Measurements from ENCODE around the gene MLLT6.

MLLT6 gene

GRCh38 chr17:38711792-38712571 lies 6.9 kb downstream of the MLLT6 start:
- Histone ChIP-seq H4K20me1 (ENCODE audit: insufficient read depth, low read length) (peaks cover 19% of the 10 kb centered on the region), H3K9ac (ENCODE audit: low read length) (no peak overlapping the region), H3K4me3 (ENCODE audit: low read length) (no peak overlapping the region), H3K79me2 (ENCODE audit: low read length) (peaks cover 34% of the 10 kb centered on the region), H3K36me3 (replicated peaks; ENCODE audit: low read depth, low read length) (peaks cover 81% of the 10 kb centered on the region), H3K4me2 (ENCODE audit: low read length) (no peak overlapping the region), H2AFZ (ENCODE audit: low read depth, low read length) (no peak overlapping the region), H3K27ac (ENCODE audit: low read length) (no peak overlapping the region), H3K27me3 (ENCODE audit: low read depth, low read length) (no peaks in the 10 kb centered on the region), H3K4me1 (ENCODE audit: low read length) (peaks cover 20% of the 10 kb centered on the region), H3K9me3 (ENCODE audit: insufficient read depth, low read length) (no peaks in the 10 kb centered on the region)
- TF ChIP-seq CTCF (IDR thresholded peaks at IDR 0.05; ENCODE audit: low read depth, low read length) (no peak), EZH2phosphoT487 (IDR thresholded peaks at IDR 0.05; ENCODE audit: low read depth) (no peak)

GRCh38 chr17:38712593-38712992 lies 7.5 kb downstream of the MLLT6 start:
- peaks cover 81% of the 10 kb centered on the region for H3K36me3 ChIP-seq (replicated peaks; ENCODE audit: low read depth, low read length)
- no peak overlapping the region for H3K9ac ChIP-seq (ENCODE audit: low read length)
- no peak overlapping the region for H3K27ac ChIP-seq (ENCODE audit: low read length)
- no peaks in the 10 kb centered on the region for H3K9me3 ChIP-seq (ENCODE audit: insufficient read depth, low read length)
- no peak overlapping the region for H3K4me3 ChIP-seq (ENCODE audit: low read length)
- H3K27me3 ChIP-seq (ENCODE audit: low read depth, low read length) = no peaks in the 10 kb centered on the region
- no peak for TF ChIP-seq EZH2phosphoT487 (IDR thresholded peaks at IDR 0.05; ENCODE audit: low read depth)
- TF ChIP-seq CTCF (IDR thresholded peaks at IDR 0.05; ENCODE audit: low read depth, low read length) = no peak
- peaks cover 27% of the 10 kb centered on the region for H3K79me2 ChIP-seq (ENCODE audit: low read length)
- H3K4me2 ChIP-seq (ENCODE audit: low read length) = no peak overlapping the region
- no peak overlapping the region for H2AFZ ChIP-seq (ENCODE audit: low read depth, low read length)
- peaks cover 13% of the 10 kb centered on the region for H4K20me1 ChIP-seq (ENCODE audit: insufficient read depth, low read length)
- H3K4me1 ChIP-seq (ENCODE audit: low read length) = peaks cover 15% of the 10 kb centered on the region

- no peak overlapping the region for H3K4me3 ChIP-seq (ENCODE audit: low read length)
- no peak overlapping the region for H3K27ac ChIP-seq (ENCODE audit: low read length)
- no peaks in the 10 kb centered on the region for H3K27me3 ChIP-seq (ENCODE audit: low read depth, low read length)
- peaks cover 15% of the 10 kb centered on the region for H3K4me1 ChIP-seq (ENCODE audit: low read length)
- no peaks in the 10 kb centered on the region for H3K9me3 ChIP-seq (ENCODE audit: insufficient read depth, low read length)
- H2AFZ ChIP-seq (ENCODE audit: low read depth, low read length) = no peak overlapping the region
- H3K79me2 ChIP-seq (ENCODE audit: low read length) = peaks cover 18% of the 10 kb centered on the region
- TF ChIP-seq CTCF (IDR thresholded peaks at IDR 0.05; ENCODE audit: low read depth, low read length) (no peak), EZH2phosphoT487 (IDR thresholded peaks at IDR 0.05; ENCODE audit: low read depth) (no peak)
- peaks cover 76% of the 10 kb centered on the region for H3K36me3 ChIP-seq (replicated peaks; ENCODE audit: low read depth, low read length)
- no peak overlapping the region for H3K4me2 ChIP-seq (ENCODE audit: low read length)
- no peak overlapping the region for H3K9ac ChIP-seq (ENCODE audit: low read length)
- peaks cover 9% of the 10 kb centered on the region for H4K20me1 ChIP-seq (ENCODE audit: insufficient read depth, low read length)
Measured at GRCh38 chr17:38713456-38714075, 8.5 kb downstream of the MLLT6 start.

GRCh38 chr17:38715216-38715943 lies 10.3 kb downstream of the MLLT6 start:
- Histone ChIP-seq H2AFZ (ENCODE audit: low read depth, low read length) (no peak overlapping the region), H3K4me1 (ENCODE audit: low read length) (peaks cover 15% of the 10 kb centered on the region), H3K27me3 (ENCODE audit: low read depth, low read length) (no peaks in the 10 kb centered on the region), H3K79me2 (ENCODE audit: low read length) (no peaks in the 10 kb centered on the region), H3K4me2 (ENCODE audit: low read length) (peak overlapping the region; percentile 19; the same call in 1 of the 2 replicates), H3K27ac (ENCODE audit: low read length) (peak overlapping the region; percentile 34), H3K9me3 (ENCODE audit: insufficient read depth, low read length) (no peaks in the 10 kb centered on the region), H3K36me3 (replicated peaks; ENCODE audit: low read depth, low read length) (peaks cover 71% of the 10 kb centered on the region), H4K20me1 (ENCODE audit: insufficient read depth, low read length) (peaks cover 4% of the 10 kb centered on the region), H3K9ac (ENCODE audit: low read length) (no peak overlapping the region), H3K4me3 (ENCODE audit: low read length) (no peak overlapping the region)
- no peak for TF ChIP-seq EZH2phosphoT487 (IDR thresholded peaks at IDR 0.05; ENCODE audit: low read depth)
- no peak for TF ChIP-seq CTCF (IDR thresholded peaks at IDR 0.05; ENCODE audit: low read depth, low read length)

Data from OCI-LY3 (cell line).